Activated CD8-positive, alpha-beta memory T cell treated with anti-CD3 and anti-CD28 coated beads, Interleukin-2, amount 50 U/mL, for 4 hours (primary cell): Measurements from ENCODE around the gene SUN3.

Experiments
- DNase-seq: peaks from one replicate; pipeline ENCODE4 v3.0.0-alpha.2; 2020

SUN3 gene

DNA sequence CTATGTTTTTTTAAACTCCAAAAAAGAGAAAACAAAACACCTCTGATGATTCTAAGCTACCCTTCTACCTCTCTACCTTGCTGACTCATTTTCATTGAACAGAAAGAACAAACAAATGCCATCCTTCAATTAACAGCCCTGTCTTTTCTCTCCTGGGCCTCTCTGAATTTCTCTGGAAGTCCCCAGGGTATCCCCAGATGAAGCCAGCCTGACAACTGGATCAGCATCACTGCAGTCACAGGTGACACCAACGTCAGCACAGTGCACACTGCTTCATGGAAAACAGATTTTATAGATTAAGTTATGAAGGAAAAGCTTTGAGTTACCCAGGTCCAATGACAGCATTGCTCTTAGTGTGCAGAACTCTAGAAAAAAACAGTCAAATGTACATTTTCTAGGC is 55.2 kb downstream of the SUN3 start:
- DNase-seq, result no peak

DNA sequence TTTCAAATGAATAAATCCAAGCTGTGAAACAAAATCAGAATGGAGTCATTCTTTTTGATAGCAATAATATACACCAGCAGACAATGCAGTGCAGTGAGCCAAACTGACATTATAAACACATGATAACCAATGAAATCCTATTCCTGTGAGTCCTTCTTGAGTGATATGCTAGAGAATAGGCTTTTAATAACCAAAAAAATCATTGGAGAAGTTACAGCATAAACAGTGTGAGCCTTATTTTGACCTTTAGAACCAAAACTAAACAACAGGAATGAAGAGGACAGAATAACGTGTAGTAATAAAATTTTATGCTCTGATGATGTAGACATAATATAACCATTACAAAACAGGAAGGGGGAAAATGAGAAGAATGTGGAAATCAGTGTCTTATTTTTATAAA is 58.1 kb downstream of the SUN3 start:
- no peak for DNase-seq

DNA sequence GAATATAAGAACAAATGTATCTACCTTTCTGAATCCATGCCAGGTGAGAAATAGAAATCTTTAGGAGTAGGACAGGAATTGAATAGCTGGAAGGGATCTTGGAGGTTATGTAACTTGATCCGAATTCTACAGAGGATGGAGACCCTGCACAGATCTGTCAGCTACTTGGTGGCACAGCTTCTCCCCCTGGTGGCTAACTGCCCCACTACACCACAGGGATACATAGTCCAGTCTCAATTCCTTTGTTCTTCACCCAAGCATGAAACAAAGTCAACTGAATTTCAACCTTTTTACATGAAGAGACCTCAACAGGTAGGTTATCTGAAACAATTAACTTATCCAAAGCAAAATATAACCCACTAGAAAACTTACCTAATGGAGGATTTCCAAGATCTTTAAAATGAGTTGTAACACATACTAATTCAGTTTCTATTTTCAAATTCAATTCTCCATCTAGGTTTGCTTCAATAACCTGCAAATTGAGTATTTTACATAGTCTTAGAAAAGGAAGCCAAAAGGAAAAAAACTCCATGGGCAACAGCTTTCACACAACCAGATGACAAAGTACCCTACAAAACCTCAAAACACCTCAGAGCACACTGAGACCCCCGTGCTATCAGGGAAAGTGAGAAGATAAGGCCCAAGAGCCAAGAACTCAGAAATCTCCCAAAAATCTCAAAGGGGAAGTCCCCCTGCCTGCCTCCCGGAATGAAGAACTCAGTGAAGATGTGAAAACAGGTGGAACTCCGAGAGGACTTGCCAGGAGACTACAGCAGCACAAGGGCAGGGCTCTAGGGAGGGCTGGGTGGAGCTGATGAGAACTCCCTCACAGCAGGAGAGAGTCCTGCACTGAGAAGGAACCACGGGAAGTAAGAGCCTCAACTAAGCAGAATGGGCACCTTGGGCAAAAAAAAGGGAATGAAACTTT is 59.8 kb downstream of the SUN3 start:
- peak; percentile 51 for DNase-seq

DNA sequence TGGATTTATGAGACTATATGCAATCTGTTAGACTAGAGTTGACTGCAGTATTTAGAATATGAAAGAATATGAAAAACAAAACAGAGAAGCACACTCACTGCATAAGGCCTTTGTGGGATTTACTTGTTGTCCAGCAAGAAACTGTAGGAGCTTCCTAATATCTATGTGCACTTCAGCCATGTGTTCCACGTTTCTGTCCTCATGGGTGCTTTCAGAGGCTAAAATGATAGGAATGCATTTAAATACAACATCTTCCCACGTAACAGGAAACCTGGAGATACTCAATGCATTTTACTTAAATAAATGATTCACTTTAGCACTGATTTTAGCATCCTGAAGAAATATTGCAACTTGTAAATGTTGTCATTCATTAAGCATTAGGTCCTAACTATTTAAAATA is 61.2 kb downstream of the SUN3 start:
- no peak for DNase-seq

DNA sequence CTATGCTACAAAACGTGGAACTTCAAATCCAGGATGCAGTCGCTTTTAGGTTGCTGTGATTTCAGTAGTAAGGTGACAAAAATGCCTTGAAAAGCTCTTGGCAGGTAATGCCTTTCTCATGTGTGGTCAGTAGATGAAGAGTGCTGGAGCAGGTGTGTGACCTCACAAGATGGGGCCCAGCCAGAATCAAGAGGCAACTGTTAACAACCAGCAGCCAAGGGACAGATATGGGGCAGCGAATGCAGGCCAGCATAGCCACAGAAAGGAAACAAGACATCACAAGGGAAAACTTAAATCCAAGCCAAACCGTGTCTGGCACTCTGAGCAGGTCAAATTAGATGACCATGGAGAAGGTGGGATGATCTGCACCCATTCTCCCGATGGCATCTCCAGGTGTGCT is 61.8 kb downstream of the SUN3 start:
- no peak for DNase-seq

DNA sequence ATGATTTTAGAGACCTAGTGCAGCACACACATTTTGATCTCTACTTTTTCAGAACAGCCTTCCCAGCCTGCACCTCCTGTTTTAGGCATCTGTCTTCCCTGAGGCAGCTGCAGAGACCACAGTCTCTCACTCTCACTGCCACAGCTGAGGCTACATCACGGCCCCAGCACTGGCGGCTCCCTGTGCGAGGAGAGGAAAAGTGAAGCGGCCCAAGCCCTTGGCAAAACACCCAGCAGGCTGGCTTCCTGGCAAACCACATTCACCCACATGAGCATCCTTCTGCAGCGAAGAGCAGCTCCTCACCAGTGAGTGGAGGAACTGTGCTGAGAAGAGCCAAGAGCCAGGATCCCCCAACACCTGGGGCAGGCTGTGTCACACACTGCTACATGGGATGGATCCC is 63.5 kb downstream of the SUN3 start:
- DNase-seq, result no peak

DNA sequence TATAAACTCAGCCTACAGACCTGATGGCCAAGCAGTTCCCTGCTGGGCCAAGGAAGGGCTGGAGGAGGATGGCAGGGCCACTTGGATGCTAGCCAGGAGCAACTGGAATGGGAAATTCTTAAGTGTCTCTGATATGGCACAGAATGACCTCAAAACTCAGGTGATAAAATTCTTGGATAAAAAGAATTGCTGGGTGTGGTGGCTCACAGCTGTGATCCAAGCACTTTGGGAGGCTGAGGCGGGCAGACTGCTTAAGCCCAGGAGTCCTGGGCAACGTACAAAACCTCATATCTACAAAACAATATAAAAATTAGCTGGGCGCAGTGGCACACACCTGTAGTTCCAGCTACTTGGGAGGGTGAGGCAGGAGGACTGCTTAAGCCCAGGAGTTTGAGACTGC is 66.6 kb downstream of the SUN3 start:
- DNase-seq, result no peak

DNA sequence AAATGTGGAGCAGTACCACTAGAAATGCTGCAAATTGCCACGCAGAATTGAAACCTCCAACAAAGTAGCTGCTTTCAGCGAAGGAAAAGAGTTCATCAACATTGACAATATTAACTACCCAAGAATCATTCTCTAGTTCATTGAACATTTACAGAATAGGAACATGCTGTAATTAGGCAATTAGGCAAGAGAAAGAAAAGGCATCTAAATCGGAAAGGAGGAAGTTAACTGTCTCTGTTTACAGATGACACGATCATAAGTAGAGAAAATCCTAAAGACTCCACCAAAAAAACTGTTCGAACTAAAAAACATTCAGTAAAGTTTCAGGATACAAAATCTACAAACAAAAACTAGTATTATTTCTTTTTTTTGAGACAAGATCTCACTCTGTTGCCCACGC is 71.8 kb downstream of the SUN3 start:
- DNase-seq, result no peak

DNA sequence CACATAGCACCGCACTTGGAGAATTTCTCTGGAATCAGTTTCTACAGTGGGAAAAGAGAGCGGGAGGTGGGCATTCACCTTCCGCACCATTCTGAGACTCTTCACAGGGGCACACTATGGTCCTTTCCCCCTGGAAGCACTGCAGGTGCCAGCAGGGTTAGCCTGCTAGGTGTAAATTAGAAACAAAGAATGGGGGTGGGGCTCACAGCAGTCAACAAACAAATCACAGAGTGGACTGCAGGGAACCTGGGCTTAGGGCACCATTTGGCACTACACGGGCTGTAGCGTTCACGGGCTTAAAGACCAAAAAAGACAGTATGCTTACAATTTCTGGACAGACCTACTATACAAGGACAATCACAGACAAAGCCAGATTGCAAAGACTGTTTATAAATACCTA is 72.7 kb downstream of the SUN3 start:
- DNase-seq, result no peak

DNA sequence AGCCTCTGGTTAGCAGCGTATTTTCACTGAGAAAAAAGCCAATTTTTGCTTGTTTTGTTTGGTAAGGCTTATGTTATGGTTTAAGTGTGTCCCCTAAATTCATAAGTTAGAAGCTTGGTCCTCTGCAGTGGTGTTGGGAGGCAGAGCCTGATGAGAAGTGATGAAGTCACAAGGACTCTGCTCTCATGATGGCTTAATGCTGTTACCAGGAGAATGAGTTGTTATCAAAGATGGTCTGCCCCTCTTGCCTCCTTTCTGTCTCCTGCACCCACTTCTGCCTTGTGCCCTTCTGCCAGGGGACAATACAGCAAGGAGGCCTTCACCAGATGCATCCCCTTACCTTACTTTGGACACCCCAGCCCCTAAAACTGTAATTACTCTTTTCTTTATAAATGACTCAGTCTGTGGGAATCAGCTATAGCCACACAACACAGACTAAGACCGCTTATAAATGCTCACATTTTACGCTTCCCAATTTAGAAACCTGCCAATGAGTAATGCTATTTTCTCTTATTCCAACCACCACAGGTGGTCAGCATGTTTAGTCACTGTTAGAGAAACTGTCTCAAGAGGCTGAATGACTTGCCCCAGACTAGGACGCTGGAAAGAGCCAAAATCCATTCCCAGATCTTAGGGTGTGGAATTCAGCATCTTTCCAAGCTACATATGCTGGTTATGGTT is 74.5 kb downstream of the SUN3 start:
- no peak for DNase-seq

DNA sequence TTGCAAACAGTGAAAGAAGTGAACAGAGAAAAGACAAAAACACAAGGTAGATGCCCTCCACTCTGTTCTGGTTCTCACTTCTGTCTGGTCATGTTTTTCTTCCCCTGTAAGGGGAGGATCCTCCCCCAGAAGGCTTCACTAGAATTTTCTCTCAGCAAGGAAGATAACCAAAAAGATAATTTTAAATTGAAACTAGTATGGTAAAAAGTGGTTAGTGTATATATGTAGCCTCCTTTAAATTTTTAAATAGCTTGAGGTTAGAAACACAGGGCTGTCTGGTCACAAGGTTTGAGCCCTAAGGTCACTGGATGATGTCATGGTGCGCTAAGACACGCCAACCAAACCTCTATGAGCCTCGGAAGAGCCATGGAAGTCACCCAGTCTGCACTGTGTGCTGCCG is 75.1 kb downstream of the SUN3 start:
- no peak for DNase-seq

DNA sequence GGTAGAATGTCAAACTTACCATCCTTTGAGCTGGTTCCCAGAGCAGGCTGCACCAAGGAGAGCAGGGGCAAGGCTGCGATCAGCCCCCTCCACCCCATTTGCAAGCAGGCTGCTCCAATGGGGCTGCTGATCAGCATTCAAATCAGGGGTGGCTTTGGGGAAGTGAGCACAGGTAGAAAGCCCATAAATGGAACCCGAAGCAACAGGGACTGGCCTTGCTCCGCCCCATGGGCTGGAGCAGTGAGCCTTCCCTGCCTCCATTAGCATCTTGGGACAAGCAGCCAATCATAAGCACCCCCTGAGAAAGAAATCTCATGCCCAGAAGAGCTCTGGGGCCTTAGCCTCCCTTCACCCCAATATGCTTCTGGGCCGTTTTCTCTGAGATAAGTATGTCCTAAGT is 76.7 kb downstream of the SUN3 start:
- DNase-seq, result no peak

DNA sequence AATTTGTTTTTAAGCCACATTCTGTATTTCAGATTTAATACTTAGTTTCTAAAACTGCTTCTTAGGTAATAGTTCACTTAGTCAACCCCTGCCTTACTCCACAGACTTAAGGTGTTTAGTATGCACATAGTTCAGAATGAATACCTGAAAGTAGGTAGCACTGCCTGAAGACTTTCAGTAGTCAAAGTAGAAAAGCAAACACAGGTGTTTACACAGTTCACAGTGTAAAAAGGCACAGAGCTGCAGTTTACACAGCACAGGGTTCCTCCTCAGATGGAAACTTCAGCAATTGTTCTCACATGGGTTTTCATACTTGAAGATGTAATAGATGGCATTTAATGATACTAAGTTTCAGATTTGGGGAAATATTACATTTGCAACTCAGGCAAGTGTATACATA is 77.5 kb downstream of the SUN3 start:
- DNase-seq, result no peak

DNA sequence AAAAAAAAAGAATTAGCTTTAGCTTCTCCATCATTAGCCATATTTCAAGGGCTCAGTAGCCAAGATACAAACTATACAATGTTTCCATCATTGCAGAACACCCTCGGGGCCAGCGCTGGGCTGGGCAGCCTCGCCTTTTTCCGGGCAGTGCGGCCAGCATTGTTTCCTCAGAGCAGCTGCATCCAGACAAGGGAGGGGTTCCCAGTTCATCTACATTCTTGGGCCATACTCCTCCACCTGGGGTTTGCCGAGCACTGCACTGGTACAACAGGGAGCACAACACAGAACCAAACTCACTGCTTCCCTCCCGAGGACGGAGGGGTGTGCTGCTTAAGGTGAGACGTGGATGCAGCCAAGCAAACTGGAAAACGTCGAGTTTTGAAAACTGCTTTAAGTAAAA is 78.2 kb downstream of the SUN3 start:
- no peak for DNase-seq

DNA sequence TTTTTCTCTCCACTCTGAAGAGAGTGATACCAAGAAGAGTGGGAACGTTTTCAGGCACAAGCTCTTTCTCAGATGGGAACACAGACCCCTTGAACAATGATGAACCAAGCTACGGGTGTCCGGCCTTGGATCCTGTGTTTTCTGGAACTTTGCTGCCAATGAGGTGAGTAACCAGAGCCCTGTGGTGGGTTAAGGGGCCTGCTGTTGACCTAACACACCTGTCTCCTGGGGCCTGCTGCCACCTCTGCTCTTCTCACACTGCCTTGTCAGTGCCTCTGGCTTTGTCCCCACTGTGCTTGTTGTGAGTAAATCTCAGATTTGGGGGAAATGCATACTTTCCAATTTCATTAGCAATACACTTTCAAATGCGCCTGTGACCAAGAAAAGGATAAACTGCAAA is 79.2 kb downstream of the SUN3 start:
- no peak for DNase-seq

DNA sequence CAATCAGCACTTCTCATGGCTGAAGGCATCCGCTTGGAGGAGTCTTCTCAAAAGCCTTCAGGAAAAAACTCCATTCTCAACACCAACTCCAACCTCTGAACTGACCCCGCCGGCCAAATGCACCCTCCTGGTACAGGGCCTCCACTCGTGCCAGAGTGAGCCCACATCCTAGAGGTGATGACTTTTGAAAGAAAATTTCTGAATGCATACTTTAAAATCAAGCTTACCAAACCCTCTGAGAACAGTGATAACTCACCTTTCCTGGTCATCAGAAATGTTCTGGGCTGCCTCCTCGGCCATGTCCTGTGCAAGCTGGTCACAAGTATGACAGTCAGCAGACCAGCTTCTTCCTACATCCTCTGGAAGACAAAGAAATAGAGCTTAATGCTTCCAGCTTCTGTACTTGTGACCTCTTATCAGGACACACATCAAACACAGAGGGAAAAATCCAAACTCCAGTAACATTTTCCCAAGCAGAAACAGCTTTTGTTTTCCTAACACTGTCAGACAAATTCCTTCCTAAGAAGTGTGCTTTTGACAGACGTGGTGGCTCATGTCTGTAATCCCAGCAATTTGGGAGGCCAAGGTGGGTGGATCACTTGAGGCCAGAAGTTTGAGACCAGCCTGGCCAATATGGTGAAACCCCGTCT is 80.6 kb downstream of the SUN3 start, which contains the start of gene PKD1L1:
Gene PKD1L1, minus strand, starts transcription at position 326 of the 650 bp plus-strand sequence. Its CDS starts 26 bp downstream, at position 300.
- no peak for DNase-seq

DNA sequence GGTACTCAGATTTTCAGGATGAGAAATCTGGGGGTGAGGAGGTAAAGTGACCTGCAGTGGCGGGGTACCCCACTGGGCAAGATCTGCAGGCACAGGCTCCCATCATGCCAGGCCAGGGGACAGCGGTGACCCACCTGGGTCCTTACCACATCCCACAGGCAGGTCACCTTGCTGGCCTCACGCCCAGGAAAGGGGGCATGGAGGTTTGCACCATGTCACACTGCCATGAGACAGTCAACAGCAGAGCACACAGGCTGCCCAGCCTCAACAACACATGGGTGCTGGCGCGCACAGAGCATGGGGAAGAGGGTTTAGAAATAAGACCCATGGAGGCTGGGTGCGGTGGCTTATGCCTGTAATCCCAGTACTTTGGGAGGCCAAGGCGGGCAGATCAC is 81.6 kb downstream of the SUN3 start:
- no peak for DNase-seq

DNA sequence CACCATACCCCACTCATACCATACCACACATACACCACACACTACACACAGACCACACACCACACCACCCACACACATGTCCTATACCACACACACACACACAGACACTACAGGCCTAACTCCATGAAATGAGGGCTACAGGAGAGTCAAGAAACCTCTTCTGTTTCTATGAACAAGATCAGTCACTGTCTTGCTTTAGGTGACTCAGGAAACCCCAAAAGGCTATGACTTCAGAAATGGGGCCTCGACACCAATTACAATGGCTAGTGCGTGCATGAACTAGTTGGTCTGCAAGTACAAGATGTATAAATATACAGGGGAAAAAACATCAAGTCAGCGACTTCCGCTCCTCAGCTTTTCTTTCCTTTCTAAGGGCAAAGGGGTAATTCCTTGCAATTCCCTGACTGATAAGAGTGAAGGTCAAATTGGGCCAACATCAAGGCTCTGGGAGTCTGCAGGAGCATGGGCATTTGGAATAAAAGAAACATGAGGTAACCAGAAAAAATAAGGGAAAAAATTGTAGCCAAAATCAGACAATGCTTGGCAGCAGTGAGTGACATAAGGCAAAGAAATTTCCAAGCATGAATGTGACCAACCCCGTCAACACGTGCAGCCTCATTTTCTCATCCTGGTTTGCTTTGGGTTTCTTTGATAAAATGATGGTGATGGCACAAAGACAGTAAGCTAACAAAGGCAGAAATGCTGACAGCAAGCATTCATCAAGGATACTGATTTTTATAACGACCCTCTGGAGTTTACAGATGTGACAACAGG is 82.1 kb downstream of the SUN3 start:
- DNase-seq, result no peak

DNA sequence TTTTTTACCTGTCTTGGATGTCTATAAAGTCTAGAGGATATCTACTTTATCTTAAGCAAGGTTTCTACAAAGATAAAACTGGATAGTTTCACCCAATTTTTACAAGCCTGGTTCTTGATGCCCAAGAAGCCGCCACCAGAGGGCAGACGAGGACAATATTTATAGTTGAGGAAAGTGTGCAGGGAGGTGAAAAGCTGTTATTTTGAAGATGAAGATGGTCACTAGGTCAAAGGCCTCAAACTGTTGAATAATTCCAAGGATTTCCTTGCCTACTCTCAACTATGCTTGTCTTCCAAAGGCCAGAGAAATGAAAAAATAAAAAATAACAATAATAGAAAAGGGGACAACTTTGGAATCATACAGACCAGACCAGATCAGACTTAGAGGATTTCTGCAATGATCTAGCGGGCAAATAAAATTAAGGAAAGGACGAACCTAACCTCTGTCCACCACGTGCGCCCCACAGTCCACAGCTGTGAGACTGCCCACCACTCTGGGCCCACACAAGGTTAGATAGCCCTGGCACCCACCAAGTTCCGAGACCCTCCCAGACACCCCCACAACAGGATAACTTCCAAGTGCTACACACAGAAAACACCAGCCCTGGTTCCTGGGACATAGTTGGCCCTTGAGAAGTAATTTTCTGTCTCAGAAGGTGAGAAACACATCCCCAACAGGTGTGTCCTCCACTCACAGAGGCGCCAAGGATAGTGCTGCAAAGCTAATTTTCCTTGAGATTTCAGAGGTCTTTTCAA is 83.5 kb downstream of the SUN3 start:
- DNase-seq, result peak; percentile 78

DNA sequence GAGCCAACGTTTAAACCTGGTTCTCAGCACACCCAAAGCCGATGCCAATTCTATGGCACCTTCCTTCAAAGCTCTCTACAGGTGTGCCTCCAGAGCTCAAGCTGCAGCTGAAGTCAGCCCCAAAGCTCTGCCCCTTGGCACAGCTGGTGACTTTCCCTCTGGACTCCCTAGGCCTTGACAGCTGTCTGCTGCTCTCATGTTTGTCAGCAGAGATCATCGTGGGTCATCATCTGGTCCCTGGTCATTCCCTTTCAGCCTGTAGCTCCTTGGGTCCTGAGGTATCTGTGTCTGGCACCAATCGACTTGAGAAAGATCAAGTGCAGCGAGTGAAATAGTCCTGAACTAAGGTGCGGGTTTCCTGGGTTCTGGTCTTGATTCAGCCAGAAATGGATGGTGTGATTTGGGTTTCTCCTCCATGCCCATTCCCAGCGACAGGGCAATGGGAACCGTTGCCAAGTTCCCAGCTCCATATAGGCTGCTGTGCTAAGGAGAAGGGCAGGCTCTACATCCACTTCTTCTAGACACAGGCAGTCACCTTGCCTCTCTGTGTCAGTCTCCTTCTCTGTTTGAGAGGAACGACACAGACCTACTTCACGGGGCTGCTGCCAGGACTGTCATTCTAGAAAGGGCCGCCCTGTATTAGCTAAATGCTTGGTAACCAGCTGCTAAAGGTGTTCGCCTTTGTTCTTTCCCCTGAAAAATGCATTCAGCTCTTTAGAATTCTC is 84.2 kb downstream of the SUN3 start:
- DNase-seq, result no peak

DNA sequence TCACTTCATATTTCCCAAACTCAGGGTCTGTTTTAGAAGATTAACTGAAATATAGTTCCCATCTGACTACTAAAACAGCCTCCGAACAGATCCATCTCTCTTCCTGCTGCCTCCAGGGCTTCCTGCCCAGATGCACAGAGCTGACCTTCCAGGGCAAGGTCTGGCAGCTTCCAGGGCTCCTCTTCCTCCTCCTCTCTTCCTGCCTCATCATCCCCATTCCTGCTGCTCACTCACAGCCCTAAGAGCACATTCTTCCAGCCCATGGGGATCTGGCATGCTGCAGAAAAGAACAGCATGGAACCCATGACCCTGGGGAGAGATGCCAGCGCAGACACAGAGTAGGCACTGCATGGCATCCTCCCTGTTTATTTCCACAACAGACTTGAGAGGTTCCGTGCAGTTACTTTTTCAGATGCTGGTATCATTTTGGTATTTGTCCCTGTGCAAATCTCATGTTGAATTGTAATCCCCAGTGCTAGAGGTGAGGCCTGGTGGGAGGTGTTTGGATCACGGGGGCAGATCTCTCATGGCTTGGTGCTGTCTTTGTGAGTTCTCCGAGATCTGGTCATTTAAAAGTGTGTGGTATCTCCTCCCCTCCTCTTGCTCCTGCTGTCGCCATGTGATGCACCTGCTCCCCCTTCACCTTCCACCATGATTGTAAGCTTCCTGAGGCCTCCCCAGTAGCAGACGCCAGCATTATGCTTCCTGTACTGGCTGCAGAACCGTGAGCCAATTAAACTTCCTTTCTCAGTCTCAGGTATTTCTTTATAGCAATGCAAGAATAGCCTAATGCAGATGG is 85.0 kb downstream of the SUN3 start:
- DNase-seq, result no peak
